Mucosa of descending colon (tissue), 3 donors: Measurements from ENCODE around the gene FGF12. TPM values are rescaled to one million over a fixed set of nuclear protein-coding genes. Genes with fewer than 3 reads are reported as not detected.

Experiments used
- ATAC-seq: fragments of 200-7000 bp; cut with Tn5 transposase; one replicate; pipeline ENCODE4 v1.9.1; 2020; ENCODE audit warnings: mild to moderate bottlenecking, moderate library complexity
- DNase-seq, 3 donors: peaks; one replicate each; pipeline ENCODE4 v3.0.0-alpha.2; 2020
- H3K36me3 ChIP-seq: fragments of 200-600 bp; one replicate; pipeline ENCODE4 v1.8.0; 2021; ENCODE audit warnings: low read depth, mild to moderate bottlenecking
- H3K4me1 ChIP-seq: fragments of 200-600 bp; one replicate; pipeline ENCODE4 v1.8.0; 2021; ENCODE audit warnings: low read depth, mild to moderate bottlenecking
- H3K4me3 ChIP-seq: fragments of 200-600 bp; one replicate; pipeline ENCODE4 v1.8.0; 2021; ENCODE audit warnings: mild to moderate bottlenecking
- H3K9me3 ChIP-seq: fragments of 200-600 bp; one replicate; pipeline ENCODE4 v1.8.0; 2021; ENCODE audit warnings: mild to moderate bottlenecking
- intact Hi-C, 2 donors: fragments of 100-400 bp; cut with DNase I in 1 of 2; cut with micrococcal nuclease in 1 of 2; formaldehyde crosslinking; loops; one replicate each; pipeline versions ENCODE4 v1.11.0 to v1.11.1; 2022; cut with DNase I, micrococcal nuclease
- total RNA-seq, 3 donors: library from RNA; stranded (reverse); fragmentation: NEBNext Ultra II Directional in 2 of 3; extraction: Animal tissue kit (Norgen Biotek cat#: 25700) in 2 of 3; gene quantifications; one replicate each; pipeline versions ENCODE4 v1.2.1 to v1.2.4, GENCODE V29; 2021 to 2023
- TF ChIP-seq, protein P1 (sequence below): fragments of 200-600 bp; IDR thresholded peaks from one replicate; pipeline ENCODE4 v1.8.0; 2022; ENCODE audit warnings: antibody characterized with exemption, mild to moderate bottlenecking
- donor health status: DM: no; HTN: no; CAD: no; lungs with moderate emphysema.
- donor health status: DM: no; HTN: no; CAD: no.
- donor health status: DM: no; HTN: yes; CAD: no.

FGF12 gene
- total RNA-seq, 3 donors from 2014 or later, result 0.35 to 3.3 (median 0.58) TPM

- ATAC-seq (no peak), DNase-seq (no peak)
- TF ChIP-seq, protein P1, sequence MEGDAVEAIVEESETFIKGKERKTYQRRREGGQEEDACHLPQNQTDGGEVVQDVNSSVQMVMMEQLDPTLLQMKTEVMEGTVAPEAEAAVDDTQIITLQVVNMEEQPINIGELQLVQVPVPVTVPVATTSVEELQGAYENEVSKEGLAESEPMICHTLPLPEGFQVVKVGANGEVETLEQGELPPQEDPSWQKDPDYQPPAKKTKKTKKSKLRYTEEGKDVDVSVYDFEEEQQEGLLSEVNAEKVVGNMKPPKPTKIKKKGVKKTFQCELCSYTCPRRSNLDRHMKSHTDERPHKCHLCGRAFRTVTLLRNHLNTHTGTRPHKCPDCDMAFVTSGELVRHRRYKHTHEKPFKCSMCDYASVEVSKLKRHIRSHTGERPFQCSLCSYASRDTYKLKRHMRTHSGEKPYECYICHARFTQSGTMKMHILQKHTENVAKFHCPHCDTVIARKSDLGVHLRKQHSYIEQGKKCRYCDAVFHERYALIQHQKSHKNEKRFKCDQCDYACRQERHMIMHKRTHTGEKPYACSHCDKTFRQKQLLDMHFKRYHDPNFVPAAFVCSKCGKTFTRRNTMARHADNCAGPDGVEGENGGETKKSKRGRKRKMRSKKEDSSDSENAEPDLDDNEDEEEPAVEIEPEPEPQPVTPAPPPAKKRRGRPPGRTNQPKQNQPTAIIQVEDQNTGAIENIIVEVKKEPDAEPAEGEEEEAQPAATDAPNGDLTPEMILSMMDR, result no peak
These were observed 618.5 kb downstream of the FGF12 start for GRCh38 chr3:192108820-192109219.

DNA sequence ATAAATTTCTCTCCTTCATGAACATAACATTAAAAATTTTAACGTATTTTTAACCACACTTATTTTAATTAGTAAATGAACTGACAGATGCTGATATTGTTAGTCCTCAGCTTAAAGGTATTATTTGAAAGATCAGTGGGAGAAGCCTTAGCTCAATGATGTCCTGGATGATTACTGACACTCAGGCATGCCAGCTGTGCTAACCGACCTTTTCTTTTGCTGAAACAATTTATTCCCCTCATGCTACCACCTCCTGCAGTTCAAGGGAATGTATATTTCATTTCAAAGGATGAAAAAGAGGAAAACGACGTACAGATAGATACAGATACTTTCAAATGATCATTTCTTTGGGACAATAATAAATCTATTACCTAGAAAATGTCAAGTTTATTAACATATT, 620.8 kb downstream of the FGF12 start:
- DNase-seq (no peak), ATAC-seq (no peak)
- H3K9me3 ChIP-seq, result no peaks in the 10 kb centered on the region
- no peaks in the 10 kb centered on the region for H3K4me1 ChIP-seq
- TF ChIP-seq, protein P1, result no peak
- intact Hi-C loops, result no loop called here
- H3K36me3 ChIP-seq, result no peaks in the 10 kb centered on the region
- H3K4me3 ChIP-seq, result no peak overlapping the region

More at GRCh38 chr3:192108820-192109219, 618.5 kb downstream of the FGF12 start:
- H3K9me3 ChIP-seq, result no peaks in the 10 kb centered on the region
- intact Hi-C loops, result no loop called here
- no peaks in the 10 kb centered on the region for H3K36me3 ChIP-seq
- no peaks in the 10 kb centered on the region for H3K4me1 ChIP-seq
- H3K4me3 ChIP-seq, result no peak overlapping the region

DNA sequence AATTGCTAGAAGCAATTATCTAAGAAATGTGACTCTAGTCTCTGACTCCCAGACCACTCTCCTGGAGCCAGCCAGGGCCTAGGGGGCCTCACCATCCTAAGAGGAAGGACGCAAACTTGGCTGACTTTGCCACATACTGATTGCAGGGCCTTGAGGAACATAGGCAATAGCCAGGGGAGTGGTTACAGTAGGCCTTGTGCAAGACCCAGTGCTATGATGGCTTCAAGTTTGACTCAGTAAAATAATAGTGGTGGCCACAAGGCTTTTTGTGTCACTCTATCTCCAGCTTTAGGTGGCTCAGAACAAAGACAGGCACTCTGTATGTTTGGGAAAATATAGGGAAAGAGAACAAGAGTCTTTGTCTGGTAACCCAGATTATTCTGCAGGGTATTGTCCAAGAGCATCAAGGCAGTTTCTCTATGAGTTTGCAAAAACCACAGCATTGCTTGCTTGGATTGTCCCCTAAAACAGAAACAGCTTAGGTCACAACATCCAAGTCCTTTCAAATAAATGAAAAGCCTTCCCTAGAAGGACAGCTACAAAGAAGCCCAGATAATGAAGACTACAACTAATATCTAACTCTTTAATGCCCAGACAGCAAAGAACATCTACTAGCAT, 634.8 kb downstream of the FGF12 start:
- ATAC-seq, result no peak
- intact Hi-C loops, result no loop called here
- no peaks in the 10 kb centered on the region for H3K4me1 ChIP-seq
- no peaks in the 10 kb centered on the region for H3K36me3 ChIP-seq
- DNase-seq, result no peak
- TF ChIP-seq, protein P1, result no peak
- H3K4me3 ChIP-seq, result no peak overlapping the region
- H3K9me3 ChIP-seq, result no peaks in the 10 kb centered on the region

DNA sequence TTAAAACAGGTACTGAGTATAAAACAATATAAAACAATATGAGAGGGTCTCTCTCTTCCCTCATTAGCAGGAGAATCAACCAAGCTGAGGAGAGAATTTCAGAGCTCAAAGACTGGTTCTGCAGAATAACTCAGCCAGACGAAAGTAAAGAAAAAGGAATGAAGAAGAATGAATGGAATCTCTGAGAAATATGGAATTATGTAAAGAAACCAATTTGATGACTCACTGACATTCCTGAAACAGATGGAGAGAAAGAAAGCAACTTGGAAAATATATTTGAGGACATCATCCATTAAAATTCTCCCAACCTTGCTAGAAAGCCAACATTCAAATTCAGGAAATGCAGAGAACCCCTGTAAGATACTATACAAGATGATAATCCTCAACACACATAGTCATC, 635.5 kb downstream of the FGF12 start:
- Histone ChIP-seq H3K4me3 (no peak overlapping the region), H3K4me1 (no peaks in the 10 kb centered on the region), H3K9me3 (no peaks in the 10 kb centered on the region), H3K36me3 (no peaks in the 10 kb centered on the region)
- no peak for DNase-seq
- intact Hi-C loops, result no loop called here
- TF ChIP-seq, protein P1, result no peak
- ATAC-seq, result no peak

DNA sequence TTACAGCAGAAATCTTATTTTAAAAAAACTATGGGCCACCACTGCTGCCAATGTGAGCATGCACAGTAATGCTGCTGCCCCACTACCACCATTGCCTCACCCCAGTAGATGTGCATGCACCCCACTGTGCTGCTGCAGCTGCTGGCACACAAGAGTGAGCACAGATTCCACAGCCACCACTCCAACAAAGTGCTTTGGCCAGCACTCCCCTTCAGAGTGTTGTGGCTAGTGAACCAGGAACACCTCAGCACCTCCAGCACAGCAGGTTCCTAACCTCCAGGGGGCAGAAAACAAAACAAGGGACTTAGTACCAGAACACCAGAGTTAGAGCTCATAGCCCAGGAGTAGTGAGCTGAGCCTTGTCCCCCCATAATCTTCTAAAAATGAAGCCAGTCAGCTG, 636.8 kb downstream of the FGF12 start:
- TF ChIP-seq, protein P1, result no peak
- H3K36me3 ChIP-seq, result no peaks in the 10 kb centered on the region
- H3K9me3 ChIP-seq, result no peaks in the 10 kb centered on the region
- no peak overlapping the region for H3K4me3 ChIP-seq
- intact Hi-C loops, result no loop called here
- DNase-seq (no peak), ATAC-seq (no peak)
- H3K4me1 ChIP-seq, result no peaks in the 10 kb centered on the region

Other genes starting within 250 kb of the FGF12 start
- 1 to 10 TPM; 1.9 to 4.0 (median 2.7) TPM for gene MB21D2, start 190.3 kb upstream of the FGF12 start, total RNA-seq